Fibroblast of villous mesenchyme (primary cell): ENCODE results near the gene NHSL1. TPM values are rescaled to one million over a fixed set of nuclear protein-coding genes. Genes with fewer than 3 reads are reported as not detected.

Source experiments
- DNase-seq: peaks from one replicate; pipeline ENCODE4 v3.0.0-alpha.2; 2010; ENCODE audit warnings: low read depth
- H3K4me3 ChIP-seq: 2 replicates; pipeline ENCODE4 v1.5.1; 2011; ENCODE audit warnings: low read depth, mild to moderate bottlenecking, low read length
- small RNA-seq: library from RNA; depleted of rRNA; stranded (forward); fragments of <200 nt; gene quantifications from one replicate; pipeline ENCODE3, GENCODE V24; 2012
- total RNA-seq: library from RNA; depleted of rRNA; stranded (reverse); fragments of >200 nt; gene quantifications from 2 replicates; pipeline ENCODE4 v1.2.3, GENCODE V29; 2012
- TF ChIP-seq, protein P1 (sequence below): IDR thresholded peaks from 2 replicates; pipeline ENCODE4 v1.5.1; 2012; ENCODE audit warnings: low read depth, mild to moderate bottlenecking, low read length; ENCODE audit not compliant: insufficient read depth

NHSL1 gene
- total RNA-seq, 1 donor, result 4.7 TPM

DNA sequence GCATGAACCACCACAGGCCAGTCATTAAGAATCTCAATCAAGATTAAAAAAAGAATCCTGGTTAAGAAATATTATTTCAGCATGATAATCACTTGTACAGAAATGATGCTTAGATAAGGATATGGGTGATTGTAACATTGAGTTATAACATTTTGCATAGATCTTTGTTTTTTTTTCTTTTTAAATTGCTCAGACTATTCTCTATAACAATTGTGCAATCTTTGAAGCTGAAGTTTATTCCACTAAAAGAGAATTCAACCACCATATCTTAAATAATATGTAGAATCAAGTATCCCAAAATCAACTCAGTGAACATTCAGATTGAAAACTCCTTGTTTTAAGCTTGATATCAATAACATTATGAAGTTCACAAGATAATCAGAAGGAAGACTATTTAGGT is 122.3 kb downstream of the NHSL1 start:
- DNase-seq, result no peak
- no peak overlapping the region for H3K4me3 ChIP-seq
- TF ChIP-seq, protein P1, sequence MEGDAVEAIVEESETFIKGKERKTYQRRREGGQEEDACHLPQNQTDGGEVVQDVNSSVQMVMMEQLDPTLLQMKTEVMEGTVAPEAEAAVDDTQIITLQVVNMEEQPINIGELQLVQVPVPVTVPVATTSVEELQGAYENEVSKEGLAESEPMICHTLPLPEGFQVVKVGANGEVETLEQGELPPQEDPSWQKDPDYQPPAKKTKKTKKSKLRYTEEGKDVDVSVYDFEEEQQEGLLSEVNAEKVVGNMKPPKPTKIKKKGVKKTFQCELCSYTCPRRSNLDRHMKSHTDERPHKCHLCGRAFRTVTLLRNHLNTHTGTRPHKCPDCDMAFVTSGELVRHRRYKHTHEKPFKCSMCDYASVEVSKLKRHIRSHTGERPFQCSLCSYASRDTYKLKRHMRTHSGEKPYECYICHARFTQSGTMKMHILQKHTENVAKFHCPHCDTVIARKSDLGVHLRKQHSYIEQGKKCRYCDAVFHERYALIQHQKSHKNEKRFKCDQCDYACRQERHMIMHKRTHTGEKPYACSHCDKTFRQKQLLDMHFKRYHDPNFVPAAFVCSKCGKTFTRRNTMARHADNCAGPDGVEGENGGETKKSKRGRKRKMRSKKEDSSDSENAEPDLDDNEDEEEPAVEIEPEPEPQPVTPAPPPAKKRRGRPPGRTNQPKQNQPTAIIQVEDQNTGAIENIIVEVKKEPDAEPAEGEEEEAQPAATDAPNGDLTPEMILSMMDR, result no peak

DNA sequence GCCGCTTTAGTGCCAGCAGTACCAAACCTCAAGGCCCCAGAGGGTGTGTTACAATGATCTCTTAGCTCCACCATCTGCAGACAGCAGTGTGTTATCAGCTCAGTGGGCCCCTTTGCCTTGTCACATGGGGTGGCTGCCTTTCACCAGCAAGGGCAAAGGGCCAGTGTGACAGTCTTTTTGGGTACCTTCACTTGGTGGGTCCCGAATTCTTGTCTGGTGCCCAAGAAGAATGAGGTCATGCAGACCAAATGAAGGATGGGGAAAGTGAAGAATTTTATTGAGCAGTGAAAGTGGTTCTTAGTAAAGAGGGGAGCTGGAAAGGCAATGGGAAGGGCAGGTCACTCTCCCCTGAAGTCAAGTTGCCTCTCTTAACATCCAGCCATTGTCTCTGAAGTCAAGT is 124.5 kb downstream of the NHSL1 start:
- TF ChIP-seq, protein P1, result no peak
- H3K4me3 ChIP-seq, result no peak overlapping the region
- DNase-seq, result no peak

DNA sequence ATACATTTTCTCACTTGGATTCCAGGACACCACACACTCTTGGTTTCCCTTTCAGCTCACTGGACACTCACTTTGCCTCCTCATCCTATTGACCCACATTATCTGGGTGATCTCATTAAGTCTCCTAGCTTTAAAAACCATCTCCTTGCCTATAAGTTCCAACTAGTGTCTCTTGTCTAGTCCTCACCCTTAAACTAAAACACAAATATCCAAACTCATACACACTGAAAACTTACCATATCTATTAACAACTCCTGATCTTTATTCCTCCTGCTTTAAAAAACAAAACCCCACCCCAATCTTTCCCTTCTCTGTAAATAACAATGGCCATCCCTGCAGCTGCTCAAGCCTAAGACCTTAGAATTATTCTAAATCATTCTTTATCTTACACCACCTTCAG is 125.1 kb downstream of the NHSL1 start:
- TF ChIP-seq, protein P1, result no peak
- no peak overlapping the region for H3K4me3 ChIP-seq
- DNase-seq, result no peak

DNA sequence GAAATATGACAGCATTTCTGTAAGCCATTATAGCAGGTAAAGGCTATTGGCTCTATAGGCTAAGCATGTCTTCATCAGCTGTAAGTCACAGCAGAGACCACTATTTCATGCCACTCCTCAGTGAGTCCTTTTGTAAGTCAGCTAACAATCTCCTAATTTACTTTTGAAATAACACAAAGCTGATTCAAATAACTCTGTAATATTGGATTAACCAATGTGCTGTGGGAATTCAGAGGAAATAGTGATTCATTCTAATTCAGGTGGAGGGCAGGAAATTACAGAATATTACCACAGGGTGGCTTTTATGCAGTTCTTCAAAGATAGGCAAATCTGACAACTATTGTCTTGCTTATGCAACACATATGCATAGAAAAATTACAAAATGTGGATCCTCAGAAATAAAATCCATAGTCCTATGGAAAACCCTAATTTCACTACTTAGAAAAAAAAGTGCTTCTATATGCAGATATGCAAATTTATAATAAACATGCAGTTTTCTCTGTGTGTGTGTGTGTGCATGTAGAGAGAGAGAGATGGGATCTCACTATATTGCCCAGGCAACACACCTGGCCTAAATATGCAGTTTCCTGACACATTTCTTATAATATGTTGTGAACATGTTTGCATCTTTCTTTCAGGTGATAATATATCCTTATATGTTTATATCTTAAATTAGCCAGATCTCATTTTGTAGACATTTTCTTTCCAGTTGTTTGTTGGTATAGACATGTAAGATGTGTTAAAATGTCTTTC is 126.4 kb downstream of the NHSL1 start:
- TF ChIP-seq, protein P1, result no peak
- H3K4me3 ChIP-seq, result no peak overlapping the region
- DNase-seq, result no peak

Small RNAs within 50 kb of the gene (small RNA-seq; reads per million reads assigned to genes)
- gene AL031003.1 (not detected), gene AL391669.1 (not detected), gene MIR3145 (not detected)

Other genes starting within 250 kb of the NHSL1 start
- gene SMIM28, start 121.6 kb downstream of the NHSL1 start, total RNA-seq, result not detected in 2 replicates
- 13.8 and 22.2 TPM in 2 replicates for gene HEBP2, start 95.3 kb downstream of the NHSL1 start, total RNA-seq